Measurements from ENCODE around the gene COL23A1.
A peak's percentile ranks its signal among the peaks of the same experiment; 100 is the strongest.

Gene COL23A1

DNA sequence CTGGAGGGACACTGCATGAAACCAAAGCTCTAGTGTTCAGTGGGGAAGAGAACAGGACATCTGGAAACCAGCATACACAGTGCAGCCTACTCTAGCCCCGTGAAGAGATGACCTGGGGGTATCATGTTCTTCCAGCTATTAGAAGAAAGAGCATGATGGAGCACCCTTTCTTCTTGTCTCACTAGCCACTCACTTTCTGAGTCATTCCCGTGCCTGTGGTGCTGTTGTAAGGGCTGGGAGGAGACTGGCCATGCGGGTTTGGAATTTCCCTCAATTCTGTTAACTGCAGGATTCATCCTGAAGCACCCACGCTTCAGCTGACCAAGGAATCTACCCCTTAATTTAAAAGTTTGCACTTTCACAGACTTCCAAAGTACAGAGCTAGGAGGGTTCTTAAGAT is 137.0 kb downstream of the COL23A1 start:
- DNase-seq: no peak

GRCh38 chr5:178450121-178451028 is 139.8 kb downstream of the COL23A1 start:
- no peak for DNase-seq

- no peak for DNase-seq
Observed at GRCh38 chr5:178449163-178450070, 140.8 kb downstream of the COL23A1 start.

- DNase-seq: no peak
Observed at GRCh38 chr5:178445534-178445933, 144.7 kb downstream of the COL23A1 start.

DNA sequence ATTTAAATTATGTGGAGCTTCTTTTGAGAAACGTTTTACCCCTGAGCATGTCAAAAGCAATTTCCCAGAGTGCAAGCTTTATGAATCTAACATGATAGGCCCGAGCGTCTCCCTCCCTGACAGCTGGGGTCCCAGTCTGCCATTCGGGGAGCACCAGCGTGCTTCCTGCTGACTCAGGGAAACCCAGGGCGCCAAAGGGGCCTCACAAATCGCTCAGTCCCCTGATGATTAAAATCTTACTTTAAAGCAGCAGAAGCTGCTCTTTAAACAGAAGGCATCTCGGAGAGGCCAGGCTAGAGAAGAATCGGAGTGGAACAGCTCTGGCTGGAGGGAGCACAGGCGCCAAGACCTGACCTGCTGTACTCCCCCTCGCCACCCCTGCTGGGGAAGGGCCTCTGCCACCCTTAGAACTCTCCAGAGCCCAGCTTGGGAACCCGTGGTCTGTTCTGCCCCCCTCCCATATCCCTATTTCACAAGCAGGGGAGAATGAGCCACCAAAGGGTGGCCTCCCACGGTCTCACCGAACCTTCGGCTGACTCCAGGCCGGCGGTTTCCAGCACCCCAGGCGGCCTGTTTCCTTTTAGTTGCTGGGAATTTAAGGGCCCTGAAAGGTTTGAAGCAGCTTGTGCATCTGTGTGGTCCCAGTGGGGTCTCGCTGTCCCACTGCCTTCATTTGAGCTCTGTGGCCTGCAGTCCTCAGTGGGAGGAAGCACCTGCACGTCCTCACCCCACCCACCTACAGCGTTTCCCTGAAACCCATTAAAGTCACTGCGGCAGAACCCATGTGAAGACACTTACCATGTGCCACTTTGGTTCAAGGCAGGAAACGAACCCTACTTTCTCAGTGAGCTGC is 147.6 kb downstream of the COL23A1 start:
- DNase-seq: no peak

GRCh38 chr5:178441486-178442270 is 148.5 kb downstream of the COL23A1 start:
- DNase-seq: no peak

DNA sequence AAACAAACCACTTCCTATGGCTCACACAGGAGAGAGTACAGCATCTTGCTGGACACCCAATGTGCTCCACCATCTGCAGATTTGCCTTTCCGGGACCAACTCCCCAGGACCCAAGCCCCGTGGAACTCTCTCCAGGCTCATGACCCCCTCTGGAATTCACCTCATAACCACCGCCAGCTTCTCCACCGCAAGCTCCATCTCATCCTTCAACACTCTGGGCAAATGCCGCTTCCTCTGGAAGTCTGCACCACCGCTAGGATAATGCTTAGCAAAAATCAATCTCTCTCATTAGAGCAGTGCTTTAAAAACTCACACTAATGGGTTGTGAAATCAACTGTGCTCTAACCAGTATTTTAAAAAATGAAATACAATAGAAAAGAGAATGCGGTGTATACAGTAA is 150.0 kb downstream of the COL23A1 start:
- no peak for DNase-seq

DNA sequence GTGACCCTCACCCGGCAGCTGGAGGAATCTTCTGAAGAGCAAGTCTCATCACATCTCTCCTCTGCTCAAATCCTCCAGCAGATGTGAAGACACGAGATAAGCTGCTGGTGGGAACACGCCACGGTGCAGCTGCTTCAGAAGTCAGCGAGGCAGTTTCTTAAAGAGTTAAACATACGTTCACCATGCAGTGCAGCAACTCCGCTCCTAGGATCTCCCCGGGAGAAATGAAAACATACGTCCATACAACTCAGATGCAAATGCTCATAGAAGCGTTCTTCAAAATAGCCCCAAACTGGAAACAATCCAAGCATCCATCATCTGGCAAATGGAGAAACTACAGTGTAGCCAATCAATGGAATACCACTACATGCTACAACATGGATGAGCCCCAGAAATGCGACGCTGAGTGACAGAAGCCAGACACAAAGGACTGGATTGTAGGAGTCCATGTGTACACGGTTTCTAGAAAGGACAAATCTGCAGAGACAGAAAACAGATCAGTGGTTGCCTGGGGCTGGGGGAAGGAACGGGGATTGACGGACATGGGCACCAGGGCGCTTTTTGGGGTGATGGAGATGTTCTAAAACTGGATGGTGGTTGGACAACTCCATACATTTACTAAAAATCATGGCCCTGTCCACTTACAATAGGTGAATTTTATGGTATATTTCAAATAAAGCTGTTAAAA is 150.6 kb downstream of the COL23A1 start:
- DNase-seq: no peak

- DNase-seq: no peak
Observed at GRCh38 chr5:178438796-178439195, 151.4 kb downstream of the COL23A1 start.

- DNase-seq: no peak
Observed at GRCh38 chr5:178437386-178438075, 152.7 kb downstream of the COL23A1 start.

DNA sequence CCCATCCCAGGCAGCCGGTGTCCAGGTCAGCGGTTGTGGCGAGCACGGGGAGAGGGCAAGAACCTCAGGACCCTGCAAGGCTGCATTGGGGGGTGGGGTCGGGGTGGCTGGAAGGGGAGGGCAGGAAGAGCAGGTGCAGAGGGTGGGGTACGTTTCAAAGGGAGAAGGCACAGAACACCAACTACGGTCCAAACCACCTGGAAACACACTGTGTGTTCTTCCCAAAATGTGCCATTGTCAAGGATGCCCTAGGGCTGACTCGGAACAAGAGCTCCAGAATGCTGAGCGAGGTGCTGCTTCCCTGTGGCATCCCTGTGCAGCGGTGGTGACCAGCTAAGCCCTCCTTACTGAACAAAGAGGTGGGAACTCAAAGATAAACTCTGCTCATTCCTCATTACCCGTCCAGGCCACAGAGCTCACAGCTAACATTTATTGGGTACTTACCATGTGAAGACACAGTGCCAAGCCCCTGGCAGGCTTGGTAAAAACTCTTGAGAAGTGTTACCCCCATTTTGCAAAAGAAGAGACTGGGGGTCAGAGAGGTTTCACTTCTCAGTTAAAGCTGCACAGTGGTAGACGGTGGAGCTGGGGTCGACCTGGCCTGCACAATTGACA is 153.8 kb downstream of the COL23A1 start:
- DNase-seq: no peak

DNA sequence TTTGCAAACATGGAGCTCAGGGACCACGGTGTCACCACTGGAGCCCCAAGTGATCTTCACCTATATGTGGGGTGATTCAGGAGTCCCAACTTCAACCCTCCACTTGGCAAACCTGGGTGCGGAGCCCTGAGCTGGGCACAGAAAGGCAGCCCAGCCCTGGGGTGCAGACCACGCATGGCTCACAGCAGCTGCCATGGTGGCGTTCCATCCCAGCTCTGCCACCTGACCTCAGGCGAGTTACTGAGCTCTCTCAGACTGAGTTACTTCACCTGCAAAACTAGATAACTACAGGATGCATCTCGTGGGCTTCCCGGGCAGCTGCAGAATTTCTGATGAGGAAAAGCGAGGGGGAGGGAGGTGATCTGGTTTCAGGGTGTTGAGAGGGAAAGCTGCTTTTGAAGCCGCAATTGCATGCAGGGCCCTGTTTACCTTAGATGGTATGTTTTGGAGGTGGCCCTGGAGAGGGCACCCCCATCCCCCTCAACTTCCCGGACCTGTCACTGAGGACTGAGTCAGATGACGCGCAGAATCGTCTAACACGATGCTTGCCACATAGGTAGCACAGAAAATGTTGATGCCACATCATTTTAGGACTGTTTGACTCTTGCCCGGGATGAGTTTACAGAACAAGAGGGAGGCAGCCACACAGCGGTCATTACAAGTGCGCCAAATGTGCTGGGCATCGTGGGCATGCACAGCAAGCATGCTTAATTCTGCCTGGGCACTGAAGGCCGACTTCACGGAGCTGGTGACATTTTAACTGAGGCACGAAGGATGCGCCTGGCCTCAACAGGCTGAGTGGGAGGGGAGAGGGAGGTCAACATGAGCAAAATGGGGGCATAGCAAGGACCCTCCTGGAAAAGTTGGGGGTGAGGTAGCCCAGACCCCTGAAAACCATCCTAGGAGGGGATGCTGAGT is 154.6 kb downstream of the COL23A1 start:
- no peak for DNase-seq

DNA sequence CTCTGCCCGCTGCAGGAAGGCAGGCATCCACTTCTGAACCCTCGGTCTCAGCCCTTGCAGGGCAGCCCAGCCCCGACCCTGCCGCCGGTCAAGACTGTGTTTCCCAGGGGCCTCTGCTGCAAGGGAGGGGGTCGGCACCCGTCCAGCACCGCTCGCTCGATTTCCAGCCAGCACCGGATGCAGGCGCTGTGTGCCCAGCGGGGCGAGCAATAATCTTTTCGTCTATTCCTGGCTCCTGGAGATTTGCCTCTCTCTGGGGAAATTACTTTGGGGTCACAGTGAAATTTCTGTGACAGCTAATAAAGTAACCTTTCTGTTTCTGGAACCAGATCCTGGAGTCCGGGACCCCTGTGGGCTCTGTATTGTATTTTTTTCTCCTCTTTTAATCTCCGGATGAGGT is 155.3 kb downstream of the COL23A1 start:
- DNase-seq: peak; percentile 32

DNA sequence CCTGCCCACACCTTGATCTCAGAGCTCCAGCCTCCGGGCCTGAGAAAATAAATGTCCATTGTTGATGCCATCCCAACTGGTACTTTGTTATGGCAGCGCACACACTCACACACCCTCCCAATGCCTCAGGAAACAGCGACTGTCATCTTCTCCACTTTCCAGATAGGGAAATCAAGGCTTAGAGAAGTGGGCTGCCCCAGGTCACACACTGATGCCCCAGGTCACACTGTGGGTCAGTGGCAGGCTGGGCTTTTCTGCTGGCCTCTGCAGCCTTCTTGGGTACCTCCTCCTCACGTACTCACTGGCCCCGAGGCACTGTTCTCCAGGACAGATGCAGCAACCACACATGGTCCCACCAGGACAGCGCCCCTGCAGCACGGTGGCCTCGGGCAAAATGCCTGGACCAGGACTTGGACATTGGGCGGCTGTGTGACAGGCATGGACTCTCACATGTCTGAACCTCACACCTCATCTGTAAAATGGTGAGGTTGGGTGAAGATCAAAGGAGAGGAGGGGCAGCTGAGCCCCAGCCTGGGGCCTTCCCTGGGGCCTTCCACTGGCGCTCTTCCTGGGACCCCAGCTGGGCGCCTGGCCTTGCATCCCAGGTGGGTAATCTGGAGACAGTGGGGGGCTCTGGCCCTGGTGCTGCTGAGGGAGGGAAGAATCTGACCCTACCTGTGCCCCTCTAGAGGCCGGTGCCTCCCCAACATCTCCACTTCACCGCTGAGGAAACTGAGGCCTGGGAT is 156.0 kb downstream of the COL23A1 start:
- DNase-seq: no peak

- DNase-seq: no peak
Observed at GRCh38 chr5:178433273-178433775, 156.9 kb downstream of the COL23A1 start.

- DNase-seq: no peak
Observed at GRCh38 chr5:178432421-178433272, 157.5 kb downstream of the COL23A1 start.

- no peak for DNase-seq
Observed at GRCh38 chr5:178431782-178432165, 158.4 kb downstream of the COL23A1 start.
